ENCODE results near the gene UNC13A. TPM values are rescaled to one million over a fixed set of nuclear protein-coding genes. Genes with fewer than 3 reads are reported as not detected.

Gene UNC13A
- total RNA-seq, 1 donor from 2014 or later = 1.2 TPM

DNA sequence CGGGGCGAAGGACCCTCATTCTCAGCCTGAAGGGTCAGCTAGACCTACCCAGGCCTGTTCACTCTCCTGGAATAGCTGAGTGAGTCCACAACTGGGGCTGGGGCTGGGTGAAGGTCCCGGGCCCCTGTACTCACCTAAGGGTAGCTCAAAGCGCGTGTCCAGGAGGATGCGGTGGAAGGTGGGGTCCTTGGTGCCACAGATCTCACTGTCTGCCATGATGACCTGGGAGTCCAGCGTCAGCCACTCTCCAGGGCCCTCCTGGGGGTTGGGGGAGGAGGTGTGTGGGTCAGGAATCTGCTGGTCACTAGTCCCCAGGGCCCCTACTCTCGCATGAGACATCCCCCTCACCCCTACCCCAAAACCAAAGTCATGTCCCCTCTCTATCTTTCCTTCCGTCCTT, 18.7 kb downstream of the UNC13A start:
- H3K4me1 Mint-ChIP-seq (ENCODE audit: low read depth, unreplicated experiment) = no peaks in the 10 kb centered on the region
- H3K27ac ChIP-seq (ENCODE audit: low read depth, low read length) = no peak overlapping the region
- no peaks in the 10 kb centered on the region for H3K27me3 ChIP-seq (ENCODE audit: insufficient read depth, low read length)
- H3K4me1 ChIP-seq (ENCODE audit: insufficient read depth, low read length) = no peaks in the 10 kb centered on the region
- no peaks in the 10 kb centered on the region for H4K20me1 ChIP-seq (ENCODE audit: insufficient read depth, low read length)
- no peak overlapping the region for H2AFZ ChIP-seq (ENCODE audit: low read depth, low read length)
- no peak overlapping the region for H3K4me3 ChIP-seq (ENCODE audit: insufficient read depth, low read depth, low read length)
- FAIRE-seq (no peak), DNase-seq (ENCODE audit: low read depth) (no peak)
- H3K36me3 Mint-ChIP-seq (ENCODE audit: low read depth, unreplicated experiment) = no peaks in the 10 kb centered on the region
- peaks cover 8% of the 10 kb centered on the region for H3K9me3 ChIP-seq (ENCODE audit: insufficient read depth, low read depth, low read length)
- no peaks in the 10 kb centered on the region for H3K79me2 ChIP-seq (ENCODE audit: insufficient read depth, low read length)
- H3K9ac ChIP-seq (ENCODE audit: low read length) = no peak overlapping the region
- H3K9me3 Mint-ChIP-seq (ENCODE audit: unreplicated experiment) = peaks cover 13% of the 10 kb centered on the region
- H3K27ac Mint-ChIP-seq (ENCODE audit: unreplicated experiment) = no peak overlapping the region
- H3K36me3 ChIP-seq (ENCODE audit: insufficient read depth, low read length) = no peaks in the 10 kb centered on the region
- H3K4me3 Mint-ChIP-seq (ENCODE audit: unreplicated experiment) = no peak overlapping the region
- TF ChIP-seq EZH2 (IDR thresholded peaks at IDR 0.05; ENCODE audit: insufficient read depth, low read length) = no peak
- H3K27me3 Mint-ChIP-seq (ENCODE audit: low read depth, unreplicated experiment) = peaks cover 6% of the 10 kb centered on the region
- H3K4me2 ChIP-seq (ENCODE audit: low read length) = no peak overlapping the region

DNA sequence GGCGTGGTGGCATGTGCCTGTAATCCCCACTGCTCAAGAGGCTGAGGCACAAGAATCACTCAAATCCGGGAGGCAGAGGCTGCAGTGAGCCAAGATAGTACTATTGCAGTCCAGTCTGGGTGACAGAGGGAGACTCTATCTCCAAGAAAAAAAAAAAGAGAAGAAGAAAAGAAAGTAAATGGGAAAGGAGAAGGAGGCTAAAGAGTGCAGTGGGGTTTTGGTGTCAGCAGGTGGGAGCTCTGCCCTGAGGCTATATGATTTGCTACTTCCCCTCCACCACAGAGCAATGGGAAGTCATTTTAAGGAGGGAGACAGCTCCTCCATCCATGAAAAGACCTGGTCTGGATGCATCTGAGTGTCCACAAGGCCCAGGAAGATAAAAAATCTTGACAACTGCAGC, 23.1 kb downstream of the UNC13A start:
- no peak overlapping the region for H3K27ac ChIP-seq (ENCODE audit: low read depth, low read length)
- H3K79me2 ChIP-seq (ENCODE audit: insufficient read depth, low read length) = no peaks in the 10 kb centered on the region
- H3K9ac ChIP-seq (ENCODE audit: low read length) = no peak overlapping the region
- no peaks in the 10 kb centered on the region for H3K4me1 Mint-ChIP-seq (ENCODE audit: low read depth, unreplicated experiment)
- no peak overlapping the region for H3K4me2 ChIP-seq (ENCODE audit: low read length)
- H3K9me3 Mint-ChIP-seq (ENCODE audit: unreplicated experiment) = peaks cover 13% of the 10 kb centered on the region
- H4K20me1 ChIP-seq (ENCODE audit: insufficient read depth, low read length) = no peaks in the 10 kb centered on the region
- DNase-seq (ENCODE audit: low read depth) = no peak
- H3K36me3 ChIP-seq (ENCODE audit: insufficient read depth, low read length) = no peaks in the 10 kb centered on the region
- no peaks in the 10 kb centered on the region for H3K4me1 ChIP-seq (ENCODE audit: insufficient read depth, low read length)
- no peak overlapping the region for H3K27ac Mint-ChIP-seq (ENCODE audit: unreplicated experiment)
- FAIRE-seq = no peak
- peaks cover 6% of the 10 kb centered on the region for H3K27me3 Mint-ChIP-seq (ENCODE audit: low read depth, unreplicated experiment)
- H2AFZ ChIP-seq (ENCODE audit: low read depth, low read length) = no peak overlapping the region
- no peaks in the 10 kb centered on the region for H3K36me3 Mint-ChIP-seq (ENCODE audit: low read depth, unreplicated experiment)
- no peaks in the 10 kb centered on the region for H3K27me3 ChIP-seq (ENCODE audit: insufficient read depth, low read length)
- peaks cover 8% of the 10 kb centered on the region for H3K9me3 ChIP-seq (ENCODE audit: insufficient read depth, low read depth, low read length)
- H3K4me3 Mint-ChIP-seq (ENCODE audit: unreplicated experiment) = no peak overlapping the region
- TF ChIP-seq, protein P1, sequence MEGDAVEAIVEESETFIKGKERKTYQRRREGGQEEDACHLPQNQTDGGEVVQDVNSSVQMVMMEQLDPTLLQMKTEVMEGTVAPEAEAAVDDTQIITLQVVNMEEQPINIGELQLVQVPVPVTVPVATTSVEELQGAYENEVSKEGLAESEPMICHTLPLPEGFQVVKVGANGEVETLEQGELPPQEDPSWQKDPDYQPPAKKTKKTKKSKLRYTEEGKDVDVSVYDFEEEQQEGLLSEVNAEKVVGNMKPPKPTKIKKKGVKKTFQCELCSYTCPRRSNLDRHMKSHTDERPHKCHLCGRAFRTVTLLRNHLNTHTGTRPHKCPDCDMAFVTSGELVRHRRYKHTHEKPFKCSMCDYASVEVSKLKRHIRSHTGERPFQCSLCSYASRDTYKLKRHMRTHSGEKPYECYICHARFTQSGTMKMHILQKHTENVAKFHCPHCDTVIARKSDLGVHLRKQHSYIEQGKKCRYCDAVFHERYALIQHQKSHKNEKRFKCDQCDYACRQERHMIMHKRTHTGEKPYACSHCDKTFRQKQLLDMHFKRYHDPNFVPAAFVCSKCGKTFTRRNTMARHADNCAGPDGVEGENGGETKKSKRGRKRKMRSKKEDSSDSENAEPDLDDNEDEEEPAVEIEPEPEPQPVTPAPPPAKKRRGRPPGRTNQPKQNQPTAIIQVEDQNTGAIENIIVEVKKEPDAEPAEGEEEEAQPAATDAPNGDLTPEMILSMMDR (IDR thresholded peaks at IDR 0.05; ENCODE audit: insufficient read depth, low read depth, low read length) = no peak
- no peak for TF ChIP-seq EZH2 (IDR thresholded peaks at IDR 0.05; ENCODE audit: insufficient read depth, low read length)
- no peak overlapping the region for H3K4me3 ChIP-seq (ENCODE audit: insufficient read depth, low read depth, low read length)

DNA sequence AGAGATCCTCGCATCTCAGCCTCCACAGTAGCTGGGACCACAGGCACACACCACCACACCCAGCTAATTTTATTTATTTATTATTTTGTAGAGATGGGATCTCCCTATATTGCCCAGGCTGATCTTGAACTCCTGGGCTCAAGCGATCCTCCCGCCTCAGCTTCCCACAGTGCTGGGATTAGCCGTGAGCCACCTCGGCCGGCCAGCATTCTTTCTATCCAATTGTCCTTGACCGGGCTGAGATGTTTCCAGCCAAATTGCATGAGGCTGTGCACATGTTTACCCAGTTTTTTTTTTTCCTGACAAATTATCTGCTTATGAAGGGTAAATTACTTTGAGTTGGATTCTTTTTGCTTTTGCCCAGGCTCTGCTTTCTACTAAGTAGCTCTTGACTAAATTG, 28.2 kb downstream of the UNC13A start:
- Histone ChIP-seq H3K9me3 (ENCODE audit: insufficient read depth, low read depth, low read length) (peaks cover 1% of the 10 kb centered on the region), H3K36me3 (ENCODE audit: insufficient read depth, low read length) (no peaks in the 10 kb centered on the region), H3K27me3 (ENCODE audit: insufficient read depth, low read length) (no peaks in the 10 kb centered on the region), H3K79me2 (ENCODE audit: insufficient read depth, low read length) (no peaks in the 10 kb centered on the region), H3K4me2 (ENCODE audit: low read length) (no peak overlapping the region), H3K9ac (ENCODE audit: low read length) (no peak overlapping the region), H3K4me3 (ENCODE audit: insufficient read depth, low read depth, low read length) (no peak overlapping the region), H3K27ac (ENCODE audit: low read depth, low read length) (no peak overlapping the region), H4K20me1 (ENCODE audit: insufficient read depth, low read length) (no peaks in the 10 kb centered on the region), H3K4me1 (ENCODE audit: insufficient read depth, low read length) (no peaks in the 10 kb centered on the region), H2AFZ (ENCODE audit: low read depth, low read length) (no peak overlapping the region)
- peaks cover 12% of the 10 kb centered on the region for H3K27me3 Mint-ChIP-seq (ENCODE audit: low read depth, unreplicated experiment)
- DNase-seq (ENCODE audit: low read depth) (no peak), FAIRE-seq (no peak)
- TF ChIP-seq, protein P1 (IDR thresholded peaks at IDR 0.05; ENCODE audit: insufficient read depth, low read depth, low read length) = no peak
- TF ChIP-seq EZH2 (IDR thresholded peaks at IDR 0.05; ENCODE audit: insufficient read depth, low read length) = no peak
- H3K36me3 Mint-ChIP-seq (ENCODE audit: low read depth, unreplicated experiment) = no peaks in the 10 kb centered on the region
- H3K27ac Mint-ChIP-seq (ENCODE audit: unreplicated experiment) = no peak overlapping the region
- H3K9me3 Mint-ChIP-seq (ENCODE audit: unreplicated experiment) = peaks cover 8% of the 10 kb centered on the region
- no peak overlapping the region for H3K4me3 Mint-ChIP-seq (ENCODE audit: unreplicated experiment)
- H3K4me1 Mint-ChIP-seq (ENCODE audit: low read depth, unreplicated experiment) = no peaks in the 10 kb centered on the region
